Ishikawa (cell line): ENCODE data around the gene FHL3.

Source experiments
- CEBPB ChIP-seq: IDR thresholded peaks from 2 replicates; pipeline ENCODE4 v1.6.1; 2012
- CREB1 ChIP-seq: IDR thresholded peaks from 2 replicates; pipeline ENCODE4 v1.6.1; 2012; ENCODE audit warnings: low read depth
- EGR1 ChIP-seq: IDR thresholded peaks from 2 replicates; pipeline ENCODE4 v1.6.1; 2012
- EP300 ChIP-seq: IDR thresholded peaks from 2 replicates; pipeline ENCODE4 v1.6.1; 2012; ENCODE audit warnings: borderline replicate concordance
- FOXM1 ChIP-seq: IDR thresholded peaks from 2 replicates; pipeline ENCODE4 v1.6.1; 2012; ENCODE audit warnings: low read depth, borderline replicate concordance
- MAX ChIP-seq: IDR thresholded peaks from 2 replicates; pipeline ENCODE4 v1.6.1; 2012
- RAD21 ChIP-seq: IDR thresholded peaks from 2 replicates; pipeline ENCODE4 v1.6.1; 2012; ENCODE audit warnings: low read depth
- REST ChIP-seq: IDR thresholded peaks from 2 replicates; pipeline ENCODE4 v1.6.1; 2012; ENCODE audit warnings: low read depth, mild to moderate bottlenecking
- TAF1 ChIP-seq: IDR thresholded peaks from 2 replicates; pipeline ENCODE4 v1.6.1; 2012; ENCODE audit warnings: low read depth, mild to moderate bottlenecking
- TCF12 ChIP-seq: IDR thresholded peaks from 2 replicates; pipeline ENCODE4 v1.6.1; 2012; ENCODE audit warnings: low read depth
- TEAD4 ChIP-seq: IDR thresholded peaks from 2 replicates; pipeline ENCODE4 v1.6.1; 2012
- USF1 ChIP-seq: IDR thresholded peaks from 2 replicates; pipeline ENCODE4 v1.6.1; 2012
- YY1 ChIP-seq: IDR thresholded peaks from 2 replicates; pipeline ENCODE4 v1.6.1; 2012; ENCODE audit warnings: low read depth
- ZBTB7A ChIP-seq: IDR thresholded peaks from 2 replicates; pipeline ENCODE4 v1.6.1; 2012; ENCODE audit warnings: low read depth

The FHL3 gene

GRCh38 chr1:37999430-38000232 lies 5.7 kb downstream of the FHL3 start:
- TF ChIP-seq CEBPB (no peak), FOXM1 (no peak), EP300 (no peak)

- TF ChIP-seq EP300 (no peak), ZBTB7A (no peak), EGR1 (no peak)
These were observed 6.3 kb downstream of the FHL3 start for GRCh38 chr1:37998913-37999429.

GRCh38 chr1:37998089-37998808 lies 7.1 kb downstream of the FHL3 start:
- no peak for TF ChIP-seq CREB1
- TF ChIP-seq ZBTB7A = no peak
- TF ChIP-seq TAF1 = no peak
- TF ChIP-seq FOXM1 = no peak
- no peak for TF ChIP-seq MAX
- no peak for TF ChIP-seq YY1

- TF ChIP-seq REST = no peak
- no peak for TF ChIP-seq USF1
- TF ChIP-seq TAF1 = no peak
- TF ChIP-seq YY1 = no peak
- TF ChIP-seq RAD21 = no peak
- TF ChIP-seq MAX = no peak
- no peak for TF ChIP-seq ZBTB7A
- no peak for TF ChIP-seq TCF12
- TF ChIP-seq EGR1 = no peak
- no peak for TF ChIP-seq FOXM1
- no peak for TF ChIP-seq CREB1
- no peak for TF ChIP-seq TEAD4
These were observed 7.8 kb downstream of the FHL3 start for GRCh38 chr1:37997256-37998088.

GRCh38 chr1:37995751-37996345 lies 9.5 kb downstream of the FHL3 start:
- no peak for TF ChIP-seq FOXM1
- no peak for TF ChIP-seq EGR1
- no peak for TF ChIP-seq EP300
- TF ChIP-seq CREB1 = no peak
- no peak for TF ChIP-seq USF1
- TF ChIP-seq RAD21 = no peak
- no peak for TF ChIP-seq TAF1
- TF ChIP-seq TEAD4 = no peak

- TF ChIP-seq MAX = no peak
- TF ChIP-seq CEBPB = no peak
- TF ChIP-seq FOXM1 = no peak
- no peak for TF ChIP-seq EGR1
- TF ChIP-seq ZBTB7A = no peak
These were observed 10.3 kb downstream of the FHL3 start for GRCh38 chr1:37994886-37995566.
